H9 (cell line): ENCODE data around the gene NEK6. TPM values are rescaled to one million over a fixed set of nuclear protein-coding genes. Genes with fewer than 3 reads are reported as not detected.

Experiments used
- DNase-seq: peaks from one replicate; pipeline ENCODE4 v3.0.0-alpha.2; 2017
- H2AFZ ChIP-seq: one replicate; pipeline ENCODE4 v1.6.1; 2013; ENCODE audit warnings: mild to moderate bottlenecking, low read length, control low read depth, moderate library complexity
- H2AK5ac ChIP-seq: 2 replicates; pipeline ENCODE4 v1.6.1; 2013; ENCODE audit warnings: low read length, control low read depth, mixed read lengths; ENCODE audit not compliant: insufficient read length
- H2BK120ac ChIP-seq: one replicate; pipeline ENCODE4 v1.6.1; 2013; ENCODE audit warnings: low read depth, mild to moderate bottlenecking, low read length, control low read depth, inconsistent platforms; ENCODE audit not compliant: poor library complexity, severe bottlenecking
- H2BK12ac ChIP-seq: 2 replicates; pipeline ENCODE4 v1.6.1; 2013; ENCODE audit warnings: low read length, control low read depth, mixed read lengths, low read depth; ENCODE audit not compliant: insufficient read length
- H2BK15ac ChIP-seq: 2 replicates; pipeline ENCODE4 v1.6.1; 2013; ENCODE audit warnings: low read depth, low read length, control low read depth
- H2BK20ac ChIP-seq: one replicate; pipeline ENCODE4 v1.6.1; 2013; ENCODE audit warnings: low read depth, mild to moderate bottlenecking, low read length, control low read depth, inconsistent platforms; ENCODE audit not compliant: poor library complexity, severe bottlenecking
- H2BK5ac ChIP-seq: 2 replicates; pipeline ENCODE4 v1.6.1; 2013; ENCODE audit warnings: low read length, control low read depth, mixed read lengths; ENCODE audit not compliant: insufficient read length
- H3K14ac ChIP-seq: 2 replicates; pipeline ENCODE4 v1.6.1; 2013; ENCODE audit warnings: low read length, control low read depth; ENCODE audit not compliant: insufficient read depth
- H3K18ac ChIP-seq: 2 replicates; pipeline ENCODE4 v1.6.1; 2013; ENCODE audit warnings: low read depth, mild to moderate bottlenecking, mixed read lengths, low read length, control low read depth; ENCODE audit not compliant: insufficient read length
- H3K23ac ChIP-seq: 2 replicates; pipeline ENCODE4 v1.6.1; 2013; ENCODE audit warnings: low read length, control low read depth, mixed read lengths, low read depth; ENCODE audit not compliant: insufficient read length
- H3K23me2 ChIP-seq: 2 replicates; pipeline ENCODE4 v1.6.1; 2013; ENCODE audit warnings: low read depth, mild to moderate bottlenecking, mixed read lengths, low read length, control low read depth; ENCODE audit not compliant: insufficient read length, poor library complexity, severe bottlenecking
- H3K27ac ChIP-seq: 2 replicates; pipeline ENCODE4 v1.5.1; 2013; ENCODE audit warnings: low read length, control low read depth, mixed read lengths, low read depth; ENCODE audit not compliant: insufficient read length
- H3K27me3 ChIP-seq: 2 replicates; pipeline ENCODE4 v1.6.1; 2013; ENCODE audit warnings: low read length, control low read depth, inconsistent platforms; ENCODE audit not compliant: insufficient read depth
- H3K4ac ChIP-seq: 2 replicates; pipeline ENCODE4 v1.6.1; 2013; ENCODE audit warnings: low read depth, mild to moderate bottlenecking, control low read depth, inconsistent platforms, low read length, moderate library complexity
- H3K4me1 ChIP-seq: 2 replicates; pipeline ENCODE4 v1.6.1; 2013; ENCODE audit warnings: low read length, control low read depth, inconsistent platforms; ENCODE audit not compliant: insufficient read depth
- H3K4me2 ChIP-seq: 2 replicates; pipeline ENCODE4 v1.6.1; 2013; ENCODE audit warnings: low read length, control low read depth, mixed read lengths; ENCODE audit not compliant: insufficient read length, insufficient read depth
- H3K56ac ChIP-seq: 2 replicates; pipeline ENCODE4 v1.6.1; 2013; ENCODE audit warnings: low read depth, mild to moderate bottlenecking, mixed read lengths, low read length, control low read depth; ENCODE audit not compliant: insufficient read length
- H3K79me1 ChIP-seq: 2 replicates; pipeline ENCODE4 v1.6.1; 2013; ENCODE audit warnings: low read depth, mild to moderate bottlenecking, moderate library complexity, low read length, control low read depth, inconsistent platforms; ENCODE audit not compliant: insufficient read depth, poor library complexity, severe bottlenecking
- H3K79me2 ChIP-seq: 2 replicates; pipeline ENCODE4 v1.6.1; 2013; ENCODE audit warnings: low read length, control low read depth, inconsistent platforms; ENCODE audit not compliant: insufficient read depth
- H3K9ac ChIP-seq: 2 replicates; pipeline ENCODE4 v1.6.1; 2013; ENCODE audit warnings: low read length, control low read depth, mixed read lengths; ENCODE audit not compliant: insufficient read length; ENCODE audit errors: extremely low read depth
- H3K9me3 ChIP-seq: one replicate; pipeline ENCODE4 v1.6.1; 2013; ENCODE audit warnings: low read depth, low read length, inconsistent platforms; ENCODE audit not compliant: control insufficient read depth
- H3T11ph ChIP-seq: one replicate; pipeline ENCODE4 v1.6.1; 2013; ENCODE audit warnings: mild to moderate bottlenecking, low read length, control low read depth, inconsistent platforms
- H4K20me1 ChIP-seq: one replicate; pipeline ENCODE4 v1.6.1; 2013; ENCODE audit not compliant: control insufficient read depth, insufficient read length, insufficient read depth
- H4K5ac ChIP-seq: 2 replicates; pipeline ENCODE4 v1.6.1; 2013; ENCODE audit warnings: low read depth, mild to moderate bottlenecking, mixed read lengths, low read length, control low read depth; ENCODE audit not compliant: insufficient read length
- H4K8ac ChIP-seq: replicated peaks from 2 replicates; pipeline ENCODE4 v1.6.1; 2013; ENCODE audit warnings: low read length, control low read depth, mixed read lengths, low read depth; ENCODE audit not compliant: insufficient read length
- H4K91ac ChIP-seq: 2 replicates; pipeline ENCODE4 v1.6.1; 2013; ENCODE audit warnings: low read depth, mild to moderate bottlenecking, moderate library complexity, mixed read lengths, low read length, control low read depth; ENCODE audit not compliant: insufficient read length
- H3K27ac Mint-ChIP-seq, 3 experiments: 2 replicates in 2 of 3; 3 replicates in 1 of 3; pipeline ENCODE4 v1.8.0; 2020 to 2021; ENCODE audit warnings: mixed read lengths in 3 of 3, mild to moderate bottlenecking in 1 of 3, moderate library complexity in 1 of 3
- H3K27me3 Mint-ChIP-seq: 2 replicates; pipeline ENCODE4 v1.8.0; 2021; ENCODE audit warnings: low read depth, mild to moderate bottlenecking, moderate library complexity, mixed read lengths
- H3K36me3 Mint-ChIP-seq, 3 experiments: 2 replicates in 2 of 3; 3 replicates in 1 of 3; pipeline ENCODE4 v1.8.0; 2020 to 2021; ENCODE audit warnings: low read depth in 3 of 3, mixed read lengths in 3 of 3; ENCODE audit not compliant: insufficient read depth in 1 of 3
- H3K4me1 Mint-ChIP-seq, 2 experiments: 2 replicates each; pipeline ENCODE4 v1.8.0; 2020; ENCODE audit warnings: mixed read lengths in 2 of 2
- H3K4me3 Mint-ChIP-seq, 2 experiments: 2 replicates in 1 of 2; 3 replicates in 1 of 2; pipeline ENCODE4 v1.8.0; 2020 to 2021; ENCODE audit warnings: mild to moderate bottlenecking in 2 of 2, mixed read lengths in 2 of 2, moderate library complexity in 1 of 2
- H3K9me3 Mint-ChIP-seq, 2 experiments: 2 replicates in 1 of 2; 3 replicates in 1 of 2; pipeline ENCODE4 v1.8.0; 2020; ENCODE audit warnings: mild to moderate bottlenecking in 2 of 2, mixed read lengths in 2 of 2, moderate library complexity in 1 of 2
- WGBS: extraction: QIAGEN DNeasy Blood & Tissue Kit; methylation state at CpG from one replicate; pipeline ENCODE4 v1.1.7; 2013; ENCODE audit warnings: missing lambda C conversion rate, low lambda C conversion rate, mixed read lengths; ENCODE audit not compliant: insufficient read length; ENCODE audit errors: extremely low coverage; 5-methylcytosine and 5-hydroxymethylcytosine counted together
- total RNA-seq: library from RNA; stranded (reverse); gene quantifications from 2 replicates; pipeline ENCODE4 v1.2.1, GENCODE V29; 2021
- TF ChIP-seq, protein P1 (sequence below): fragments of 200-600 bp; sonication (generic); conservative IDR thresholded peaks from 3 replicates; pipeline ENCODE4 v1.8.0; 2021; ENCODE audit warnings: antibody characterized with exemption, mild to moderate bottlenecking

Gene NEK6
- total RNA-seq, 1 experiment from 2014 or later, result 14.3 TPM

DNA sequence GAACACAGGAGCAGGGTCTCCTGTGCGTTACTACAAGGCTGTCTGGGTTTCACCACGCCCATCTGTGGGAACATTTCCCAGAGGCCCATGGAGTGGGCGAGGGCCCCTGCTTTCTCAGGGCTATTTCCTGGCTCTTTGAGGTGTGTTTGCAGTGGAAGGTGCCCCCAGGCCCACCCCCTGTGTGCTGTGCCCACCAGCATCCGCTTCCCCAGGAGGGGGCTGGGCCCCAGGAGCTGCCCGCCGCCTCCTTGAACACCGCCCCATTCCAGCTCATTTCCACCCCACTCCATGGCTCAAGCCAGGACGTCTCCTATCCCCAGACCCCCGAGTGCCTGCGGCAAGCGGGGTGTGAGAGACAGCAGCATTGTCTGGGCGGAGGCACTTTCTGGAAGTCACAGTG, 70.5 kb downstream of the NEK6 start:
- no peaks in the 10 kb centered on the region for H3K4me1 ChIP-seq
- no peak overlapping the region for H3K18ac ChIP-seq
- H3K4ac ChIP-seq, result no peak overlapping the region
- Mint-ChIP-seq H3K9me3 (no peaks in the 10 kb centered on the region), H3K27ac (no peak overlapping the region), H3K4me1 (peaks cover 5 to 7% of the 10 kb centered on the region in 2 experiments; a peak in 3 of 4 replicates), H3K4me3 (no peak overlapping the region), H3K27me3 (no peaks in the 10 kb centered on the region), H3K36me3 (peaks cover 0 to 4% (median 0%) of the 10 kb centered on the region in 3 experiments; a peak in 1 of 7 replicates)
- H3K79me2 ChIP-seq, result no peaks in the 10 kb centered on the region
- H2BK12ac ChIP-seq, result no peak overlapping the region
- no peak overlapping the region for H2AK5ac ChIP-seq
- no peak overlapping the region for H2BK20ac ChIP-seq
- no peaks in the 10 kb centered on the region for H3K9me3 ChIP-seq
- H4K5ac ChIP-seq, result no peak overlapping the region
- no peak overlapping the region for H4K91ac ChIP-seq
- H2AFZ ChIP-seq, result no peak overlapping the region
- no peak overlapping the region for H3K23ac ChIP-seq
- H3K27ac ChIP-seq, result no peak overlapping the region
- no peaks in the 10 kb centered on the region for H3K79me1 ChIP-seq
- no peak overlapping the region for H3K9ac ChIP-seq
- H4K8ac ChIP-seq, result no peak overlapping the region
- H2BK120ac ChIP-seq, result no peak overlapping the region
- H3K23me2 ChIP-seq, result no peaks in the 10 kb centered on the region
- no peak overlapping the region for H2BK5ac ChIP-seq
- H3K4me2 ChIP-seq, result no peak overlapping the region
- no peaks in the 10 kb centered on the region for H4K20me1 ChIP-seq
- no peak overlapping the region for H3K14ac ChIP-seq
- DNase-seq, result no peak
- H3K27me3 ChIP-seq, result no peaks in the 10 kb centered on the region
- TF ChIP-seq, protein P1, sequence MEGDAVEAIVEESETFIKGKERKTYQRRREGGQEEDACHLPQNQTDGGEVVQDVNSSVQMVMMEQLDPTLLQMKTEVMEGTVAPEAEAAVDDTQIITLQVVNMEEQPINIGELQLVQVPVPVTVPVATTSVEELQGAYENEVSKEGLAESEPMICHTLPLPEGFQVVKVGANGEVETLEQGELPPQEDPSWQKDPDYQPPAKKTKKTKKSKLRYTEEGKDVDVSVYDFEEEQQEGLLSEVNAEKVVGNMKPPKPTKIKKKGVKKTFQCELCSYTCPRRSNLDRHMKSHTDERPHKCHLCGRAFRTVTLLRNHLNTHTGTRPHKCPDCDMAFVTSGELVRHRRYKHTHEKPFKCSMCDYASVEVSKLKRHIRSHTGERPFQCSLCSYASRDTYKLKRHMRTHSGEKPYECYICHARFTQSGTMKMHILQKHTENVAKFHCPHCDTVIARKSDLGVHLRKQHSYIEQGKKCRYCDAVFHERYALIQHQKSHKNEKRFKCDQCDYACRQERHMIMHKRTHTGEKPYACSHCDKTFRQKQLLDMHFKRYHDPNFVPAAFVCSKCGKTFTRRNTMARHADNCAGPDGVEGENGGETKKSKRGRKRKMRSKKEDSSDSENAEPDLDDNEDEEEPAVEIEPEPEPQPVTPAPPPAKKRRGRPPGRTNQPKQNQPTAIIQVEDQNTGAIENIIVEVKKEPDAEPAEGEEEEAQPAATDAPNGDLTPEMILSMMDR, result no peak
- WGBS, result no CpG with 5 or more reads among the region's 12 CpGs
- no peak overlapping the region for H3T11ph ChIP-seq
- no peak overlapping the region for H2BK15ac ChIP-seq
- H3K56ac ChIP-seq, result no peak overlapping the region
